ENCODE data around the gene TTLL11. TPM values are rescaled to one million over a fixed set of nuclear protein-coding genes. Genes with fewer than 3 reads are reported as not detected.

Gene TTLL11
- total RNA-seq, 1 donor from 2014 or later = 3.6 TPM

GRCh38 chr9:122100756-122101155 is 7.6 kb upstream of the TTLL11 start:
- Mint-ChIP-seq H3K27ac (no peak overlapping the region), H3K9me3 (peaks cover 8% of the 10 kb centered on the region), H3K36me3 (ENCODE audit: low read depth) (no peaks in the 10 kb centered on the region), H3K27me3 (peaks cover 14% of the 10 kb centered on the region), H3K4me1 (peaks cover 4% of the 10 kb centered on the region), H3K4me3 (no peak overlapping the region)
- POLR2A ChIA-PET = no interaction called here
- TF ChIP-seq CTCF (IDR thresholded peaks at IDR 0.05) = no peak
- ATAC-seq (ENCODE audit: low read depth) (no peak), DNase-seq (no peak)
- intact Hi-C loops (cut with micrococcal nuclease) = no loop called here
- CTCF ChIA-PET = interaction anchor here (1.9 to 6.5 kb wide), 2 partner anchors 23 to 250 kb away, joined by 12 to 88 read pairs; no protein-coding TSS in a partner anchor

- intact Hi-C loops (cut with micrococcal nuclease) = loop anchor here (1.0 to 10.0 kb wide), 5 partner anchors 24 to 711 kb away; no protein-coding TSS in a partner anchor
- peaks cover 9% of the 10 kb centered on the region for H3K4me1 Mint-ChIP-seq
- ATAC-seq (ENCODE audit: low read depth) = peak; percentile 87
- no peak overlapping the region for H3K27ac Mint-ChIP-seq
- peak overlapping the region; percentile 57 for H3K4me3 Mint-ChIP-seq
- ChIA-PET CTCF (interaction anchor here (0.8 to 6.5 kb wide), 30 partner anchors 10 to 1287 kb away, joined by 3 to 88 read pairs (median 5); partner anchors contain the start of genes MORN5, MRRF, NDUFA8 and RBM18), POLR2A (interaction anchor here (0.5 to 1.0 kb wide), 2 partner anchors 133 to 251 kb away, joined by 3 to 4 read pairs; no protein-coding TSS in a partner anchor)
- peaks cover 14% of the 10 kb centered on the region for H3K27me3 Mint-ChIP-seq
- H3K9me3 Mint-ChIP-seq = peaks cover 6% of the 10 kb centered on the region
- no peaks in the 10 kb centered on the region for H3K36me3 Mint-ChIP-seq (ENCODE audit: low read depth)
- TF ChIP-seq CTCF (IDR thresholded peaks at IDR 0.05) = no peak
- DNase-seq = peak; percentile 67
Observed at GRCh38 chr9:122099271-122099869, 6.3 kb upstream of the TTLL11 start.

- Mint-ChIP-seq H3K27ac (no peak overlapping the region), H3K4me3 (no peak overlapping the region), H3K4me1 (peaks cover 18% of the 10 kb centered on the region), H3K36me3 (ENCODE audit: low read depth) (no peaks in the 10 kb centered on the region), H3K9me3 (no peaks in the 10 kb centered on the region), H3K27me3 (peaks cover 14% of the 10 kb centered on the region)
- DNase-seq (no peak), ATAC-seq (ENCODE audit: low read depth) (no peak)
- TF ChIP-seq CTCF (IDR thresholded peaks at IDR 0.05) = no peak
- intact Hi-C loops (cut with micrococcal nuclease) = loop anchor here (10.0 kb wide), 1 partner anchor 403 kb away; no protein-coding TSS in a partner anchor
- ChIA-PET CTCF (interaction anchor here (1.0 to 6.5 kb wide), 10 partner anchors 9 to 713 kb away, joined by 3 to 88 read pairs (median 10); partner anchors contain the start of genes MRRF and RBM18), POLR2A (interaction anchor here (0.6 kb wide), 1 partner anchor 548 kb away, joined by 3 read pairs; no protein-coding TSS in a partner anchor)
Observed at GRCh38 chr9:122097679-122098315, 4.7 kb upstream of the TTLL11 start.

- no peaks in the 10 kb centered on the region for H3K9me3 Mint-ChIP-seq
- peaks cover 2% of the 10 kb centered on the region for H3K36me3 Mint-ChIP-seq (ENCODE audit: low read depth)
- TF ChIP-seq CTCF (IDR thresholded peaks at IDR 0.05) = no peak
- no peak for DNase-seq
- no peak for ATAC-seq (ENCODE audit: low read depth)
- intact Hi-C loops (cut with micrococcal nuclease) = loop anchor here (10.0 kb wide), 1 partner anchor 402 kb away; no protein-coding TSS in a partner anchor
- H3K4me3 Mint-ChIP-seq = no peak overlapping the region
- no peak overlapping the region for H3K27ac Mint-ChIP-seq
- ChIA-PET CTCF (interaction anchor here (3.8 to 6.5 kb wide), 2 partner anchors 27 to 254 kb away, joined by 84 to 88 read pairs; no protein-coding TSS in a partner anchor), POLR2A (no interaction called here)
- peaks cover 25% of the 10 kb centered on the region for H3K4me1 Mint-ChIP-seq
- H3K27me3 Mint-ChIP-seq = peaks cover 14% of the 10 kb centered on the region
Observed at GRCh38 chr9:122096620-122097415, 3.7 kb upstream of the TTLL11 start.

Data from activated B cell treated with CpG ODN at 0.5 μM for 24 hours (primary cell).